Mucosa of descending colon (tissue), 3 donors: ENCODE data around the gene QKI. TPM values are rescaled to one million over a fixed set of nuclear protein-coding genes. Genes with fewer than 3 reads are reported as not detected.
A peak's percentile ranks its signal among the peaks of the same experiment; 100 is the strongest.

Source experiments
- ATAC-seq: fragments of 200-7000 bp; cut with Tn5 transposase; one replicate; pipeline ENCODE4 v1.9.1; 2020; ENCODE audit warnings: mild to moderate bottlenecking, moderate library complexity
- DNase-seq, 3 donors: peaks; one replicate each; pipeline ENCODE4 v3.0.0-alpha.2; 2020
- H3K36me3 ChIP-seq: fragments of 200-600 bp; one replicate; pipeline ENCODE4 v1.8.0; 2021; ENCODE audit warnings: low read depth, mild to moderate bottlenecking
- H3K4me1 ChIP-seq: fragments of 200-600 bp; one replicate; pipeline ENCODE4 v1.8.0; 2021; ENCODE audit warnings: low read depth, mild to moderate bottlenecking
- H3K4me3 ChIP-seq: fragments of 200-600 bp; one replicate; pipeline ENCODE4 v1.8.0; 2021; ENCODE audit warnings: mild to moderate bottlenecking
- H3K9me3 ChIP-seq: fragments of 200-600 bp; one replicate; pipeline ENCODE4 v1.8.0; 2021; ENCODE audit warnings: mild to moderate bottlenecking
- CTCF ChIP-seq: fragments of 200-600 bp; IDR thresholded peaks from one replicate; pipeline ENCODE4 v1.8.0; 2022; ENCODE audit warnings: antibody characterized with exemption, mild to moderate bottlenecking
- intact Hi-C, 2 donors: fragments of 100-400 bp; cut with DNase I in 1 of 2; cut with micrococcal nuclease in 1 of 2; formaldehyde crosslinking; loops; one replicate each; pipeline versions ENCODE4 v1.11.0 to v1.11.1; 2022; cut with DNase I, micrococcal nuclease
- total RNA-seq, 3 donors: library from RNA; stranded (reverse); fragmentation: NEBNext Ultra II Directional in 2 of 3; extraction: Animal tissue kit (Norgen Biotek cat#: 25700) in 2 of 3; gene quantifications; one replicate each; pipeline versions ENCODE4 v1.2.1 to v1.2.4, GENCODE V29; 2021 to 2023
- donor health status: DM: no; HTN: no; CAD: no; lungs with moderate emphysema.
- donor health status: DM: no; HTN: no; CAD: no.
- donor health status: DM: no; HTN: yes; CAD: no.

The QKI gene
- total RNA-seq, 3 donors from 2014 or later, result 11.3 to 129 (median 35.8) TPM

GRCh38 chr6:163564534-163564933 lies 150.0 kb downstream of the QKI start:
- no peak for TF ChIP-seq CTCF
- H3K36me3 ChIP-seq, result no peaks in the 10 kb centered on the region
- H3K4me3 ChIP-seq, result no peak overlapping the region
- DNase-seq, result no peak
- H3K9me3 ChIP-seq, result no peaks in the 10 kb centered on the region
- intact Hi-C loops, result loop anchor here in 1 of 2 donors (10.0 kb wide), 1 partner anchor 130 kb away; no protein-coding TSS in a partner anchor
- ATAC-seq, result no peak
- H3K4me1 ChIP-seq, result no peaks in the 10 kb centered on the region

DNA sequence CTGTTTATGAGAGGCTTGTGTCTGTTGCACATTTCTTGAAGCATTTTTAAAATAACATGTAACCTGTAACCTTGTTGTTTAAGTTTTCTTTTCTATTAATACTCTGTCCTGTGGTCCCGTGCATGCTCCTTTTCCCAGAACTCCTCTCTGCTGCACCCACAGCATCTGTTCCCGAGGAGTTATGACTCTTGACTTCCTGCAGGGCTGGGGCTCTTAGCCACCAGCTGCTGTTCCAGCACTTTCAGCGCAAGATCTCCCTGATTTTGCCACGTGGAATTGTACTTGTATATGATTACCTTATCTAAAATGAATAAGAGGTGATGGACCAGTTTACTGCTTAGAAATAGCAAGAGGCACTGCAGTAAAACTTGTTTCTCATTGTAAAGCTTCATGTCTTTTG lies 150.6 kb downstream of the QKI start:
- no peak for TF ChIP-seq CTCF
- Histone ChIP-seq H3K9me3 (no peaks in the 10 kb centered on the region), H3K4me1 (no peaks in the 10 kb centered on the region), H3K36me3 (no peaks in the 10 kb centered on the region), H3K4me3 (no peak overlapping the region)
- DNase-seq (peak in 1 of 3 donors; percentile 16), ATAC-seq (peak; percentile 58)
- intact Hi-C loops, result loop anchor here in 1 of 2 donors (10.0 kb wide), 1 partner anchor 130 kb away; no protein-coding TSS in a partner anchor

DNA sequence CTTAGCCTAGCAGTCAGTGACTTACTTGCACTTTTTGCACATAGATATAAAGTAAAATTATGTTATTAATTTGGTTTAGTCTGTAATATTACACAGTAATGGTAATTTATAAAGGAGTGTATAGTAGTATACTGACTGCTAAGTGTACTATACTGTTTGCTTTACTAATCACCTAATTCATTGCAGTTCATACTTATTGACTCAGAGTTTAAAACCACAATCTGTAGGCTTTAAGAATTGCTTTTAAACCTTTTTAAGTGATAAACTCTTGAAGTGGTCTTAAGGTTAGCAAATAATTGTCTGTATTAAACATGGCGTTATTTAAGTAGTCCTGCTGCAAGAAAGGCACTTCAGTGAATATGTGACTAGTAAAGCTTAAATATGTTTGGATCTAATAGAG lies 151.5 kb downstream of the QKI start:
- Histone ChIP-seq H3K4me1 (no peaks in the 10 kb centered on the region), H3K4me3 (no peak overlapping the region), H3K9me3 (no peaks in the 10 kb centered on the region), H3K36me3 (no peaks in the 10 kb centered on the region)
- intact Hi-C loops, result loop anchor here in 1 of 2 donors (10.0 kb wide), 1 partner anchor 131 kb away; no protein-coding TSS in a partner anchor
- no peak for TF ChIP-seq CTCF
- DNase-seq (no peak), ATAC-seq (no peak)

- Histone ChIP-seq H3K36me3 (no peaks in the 10 kb centered on the region), H3K4me1 (no peaks in the 10 kb centered on the region), H3K9me3 (no peaks in the 10 kb centered on the region), H3K4me3 (no peak overlapping the region)
- ATAC-seq (no peak), DNase-seq (no peak)
- intact Hi-C loops, result loop anchor here in 1 of 2 donors (10.0 kb wide), 1 partner anchor 133 kb away; no protein-coding TSS in a partner anchor
- no peak for TF ChIP-seq CTCF
Observed at GRCh38 chr6:163568275-163568674, 153.8 kb downstream of the QKI start.

DNA sequence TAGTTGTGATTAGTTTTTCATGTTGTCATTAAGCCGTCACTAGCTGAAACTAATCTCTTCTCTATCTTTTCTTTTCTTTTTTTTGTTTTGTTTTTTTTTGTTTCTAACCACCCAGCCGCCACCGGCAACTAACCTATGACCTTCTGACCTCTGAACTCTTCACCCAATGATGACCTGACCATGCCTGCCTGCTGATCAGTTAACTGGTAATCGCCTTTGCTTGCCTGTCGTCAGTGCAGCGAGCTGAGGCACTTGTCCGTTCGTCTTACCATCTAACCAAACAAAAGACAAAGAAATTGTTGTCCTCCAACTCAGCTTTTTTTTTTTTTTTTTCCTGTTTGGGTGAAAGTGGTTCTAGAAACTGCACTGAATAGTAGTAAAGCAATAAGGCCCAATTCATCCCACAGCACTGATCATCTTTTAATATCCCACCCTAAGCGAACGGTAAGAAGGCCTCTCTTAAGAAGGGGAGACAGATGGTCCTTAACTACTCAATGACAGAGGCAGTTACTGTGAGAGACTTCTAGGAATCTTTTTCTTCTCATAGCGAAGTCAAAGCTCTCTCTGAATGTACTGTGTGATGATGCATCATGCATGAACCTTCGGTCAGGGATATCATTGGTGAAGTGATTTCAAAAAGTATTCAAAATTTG lies 156.2 kb downstream of the QKI start:
- Histone ChIP-seq H3K4me1 (no peaks in the 10 kb centered on the region), H3K36me3 (no peaks in the 10 kb centered on the region), H3K9me3 (no peaks in the 10 kb centered on the region), H3K4me3 (no peak overlapping the region)
- intact Hi-C loops, result no loop called here
- ATAC-seq, result no peak
- no peak for TF ChIP-seq CTCF
- DNase-seq, result no peak
